HepG2 (cell line): ENCODE data around the gene PLD2. TPM values are rescaled to one million over a fixed set of nuclear protein-coding genes. Genes with fewer than 3 reads are reported as not detected.

Source experiments
- ATAC-seq: fragments of 200-7000 bp; cut with Tn5 transposase; 3 replicates; pipeline ENCODE4 v1.9.1; 2020; ENCODE audit warnings: mild to moderate bottlenecking, moderate library complexity
- Bru-seq: library from RNA; stranded (reverse); fragments of 400-500 nt; gene quantifications from one replicate; lab custom pipeline; 2021; lab: Mats Ljungman, UMichigan
- BruChase-seq, 2 experiments: library from RNA; stranded (reverse); fragments of 400-500 nt; gene quantifications; one replicate each; lab custom pipeline; 2021; lab: Mats Ljungman, UMichigan
- BruUV-seq: library from RNA; stranded (reverse); fragments of 400-500 nt; replicated peaks from 2 replicates; lab custom pipeline; 2021; lab: Mats Ljungman, UMichigan
- CTCF ChIA-PET: fragments of 300-600 bp; formaldehyde crosslinking; extraction: SDS; loops from one replicate; lab custom pipeline; 2021; ENCODE audit warnings: low total read pairs, inconsistent platforms, low intra/inter-chr PET ratio; lab: Yijun Ruan, JAX
- POLR2A ChIA-PET: fragments of 350-600 bp; sonication (Branson Sonifier 250); formaldehyde crosslinking; loops from one replicate; lab custom pipeline; 2020; ENCODE audit warnings: antibody characterized with exemption, inconsistent platforms; lab: Yijun Ruan, JAX
- DNase-seq: peaks from one replicate; pipeline ENCODE4 v3.0.0-alpha.2; 2015; ENCODE audit warnings: low spot score
- FAIRE-seq: peaks from 3 replicates; lab custom pipeline; 2011; peaks lifted over from hg19 to GRCh38; lab: Jason Lieb, UNC
- H2AFZ ChIP-seq: one replicate; pipeline ENCODE4 v1.6.1; 2011; ENCODE audit warnings: low read length, inconsistent platforms
- H3K27ac ChIP-seq: fragments of 300-600 bp; 3 replicates; pipeline ENCODE4 v1.8.0; 2011; ENCODE audit warnings: mixed run types, mild to moderate bottlenecking, mixed read lengths, low read length, inconsistent platforms; ENCODE audit not compliant: insufficient read depth; ENCODE audit errors: extremely low read length
- H3K27me3 ChIP-seq, 2 experiments: fragments of 200-600 bp in 1 of 2; 2 replicates in 1 of 2; 3 replicates in 1 of 2; pipeline versions ENCODE4 v1.6.0 to v1.8.0; 2011; ENCODE audit warnings: low read length in 2 of 2, mild to moderate bottlenecking in 2 of 2, moderate library complexity in 2 of 2, inconsistent platforms in 1 of 2; ENCODE audit not compliant: insufficient read depth in 2 of 2, control insufficient read depth in 1 of 2
- H3K36me3 ChIP-seq, 2 experiments: fragments of 200-600 bp in 1 of 2; replicated peaks in 1 of 2; 2 replicates in 1 of 2; 3 replicates in 1 of 2; pipeline versions ENCODE4 v1.5.1 to v1.8.0; 2011; ENCODE audit warnings: low read length in 2 of 2, inconsistent platforms in 1 of 2; ENCODE audit not compliant: insufficient read depth in 2 of 2, control insufficient read depth in 1 of 2
- H3K4me1 ChIP-seq: 2 replicates; pipeline ENCODE4 v1.5.1; 2012; ENCODE audit warnings: low read length, inconsistent platforms; ENCODE audit not compliant: insufficient read depth
- H3K4me2 ChIP-seq: 2 replicates; pipeline ENCODE4 v1.6.0; 2011; ENCODE audit warnings: low read depth, low read length, inconsistent platforms
- H3K4me3 ChIP-seq, 3 experiments: fragments of 200-600 bp in 1 of 3; sonication (generic), shearing (Covaris generic) in 1 of 3; replicated peaks in 1 of 3; 2 replicates each; pipeline ENCODE4 v1.5.1; 2011 to 2016; ENCODE audit warnings: low read length in 3 of 3, inconsistent platforms in 2 of 3, low read depth in 2 of 3, mild to moderate bottlenecking in 2 of 3, control low read depth in 1 of 3, mixed read lengths in 1 of 3; ENCODE audit not compliant: insufficient read depth in 1 of 3
- H3K79me2 ChIP-seq: one replicate; pipeline ENCODE4 v1.6.1; 2011; ENCODE audit warnings: low read length, inconsistent platforms; ENCODE audit not compliant: insufficient read depth
- H3K9ac ChIP-seq: 2 replicates; pipeline ENCODE4 v1.6.0; 2011; ENCODE audit warnings: mild to moderate bottlenecking, low read depth, low read length, inconsistent platforms; ENCODE audit not compliant: insufficient read depth
- H3K9me3 ChIP-seq: 2 replicates; pipeline ENCODE4 v1.5.1; 2012; ENCODE audit warnings: mild to moderate bottlenecking, low read length
- H4K20me1 ChIP-seq: 2 replicates; pipeline ENCODE4 v1.6.0; 2011; ENCODE audit warnings: inconsistent platforms, mild to moderate bottlenecking, low read length, moderate library complexity; ENCODE audit not compliant: insufficient read depth
- HES4 ChIP-seq: sonication (generic); formaldehyde crosslinking; IDR thresholded peaks from 2 replicates; pipeline ENCODE4 v1.9.0; 2021; ENCODE audit warnings: mild to moderate bottlenecking, missing genetic modification reagents, borderline replicate concordance
- HNRNPLL ChIP-seq: fragments of 200-400 bp; formaldehyde crosslinking; IDR thresholded peaks from 2 replicates; pipeline ENCODE4 v1.6.1; 2017; ENCODE audit warnings: mild to moderate bottlenecking, low read depth, low read length; ENCODE audit not compliant: poor library complexity, severe bottlenecking
- NCOA1 ChIP-seq: sonication (generic); formaldehyde crosslinking; IDR thresholded peaks from 2 replicates; pipeline ENCODE4 v1.9.0; 2021; ENCODE audit warnings: missing genetic modification reagents
- SRSF4 ChIP-seq: fragments of 200-400 bp; formaldehyde crosslinking; IDR thresholded peaks from one replicate; pipeline ENCODE4 v1.6.1; 2018; ENCODE audit warnings: mild to moderate bottlenecking, low read depth, low read length, moderate library complexity; ENCODE audit not compliant: poor library complexity, severe bottlenecking
- TOPORS ChIP-seq: sonication (generic); formaldehyde crosslinking; IDR thresholded peaks from 2 replicates; pipeline ENCODE4 v1.8.0; 2023; ENCODE audit warnings: mild to moderate bottlenecking, missing genetic modification reagents
- TSC22D2 ChIP-seq: sonication (generic); formaldehyde crosslinking; IDR thresholded peaks from 2 replicates; pipeline ENCODE4 v1.5.1; 2020; ENCODE audit warnings: missing genetic modification reagents, mild to moderate bottlenecking, borderline replicate concordance
- YEATS2 ChIP-seq: sonication (generic); formaldehyde crosslinking; IDR thresholded peaks from 2 replicates; pipeline ENCODE4 v1.4.0; 2020; ENCODE audit warnings: missing genetic modification reagents, borderline replicate concordance
- ZNF256 ChIP-seq: sonication (generic); formaldehyde crosslinking; conservative IDR thresholded peaks from 2 replicates; pipeline ENCODE4 v1.4.0; 2020; ENCODE audit warnings: missing genetic modification reagents
- ZNF614 ChIP-seq: IDR thresholded peaks from 2 replicates; pipeline ENCODE4 v1.6.1; 2018; ENCODE audit warnings: missing biosample characterization, missing genetic modification reagents, inconsistent platforms, borderline replicate concordance
- WGBS: methylation state at CpG from one replicate; pipeline ENCODE4 v1.1.6; 2017; ENCODE audit warnings: low lambda C conversion rate; 5-methylcytosine and 5-hydroxymethylcytosine counted together
- in situ Hi-C: cut with HindIII; loops from 2 replicates; pipeline ENCODE4 v1.10.0; 2017; ENCODE audit warnings: low pct_unique_long_range_greater_than_20kb; ENCODE audit not compliant: extremely low pct_ligation_motif_present
- intact Hi-C: fragments of 100-400 bp; cut with micrococcal nuclease; formaldehyde crosslinking; loops from one replicate; pipeline ENCODE4 v1.10.0; 2022; ENCODE audit not compliant: unreplicated experiment
- long read RNA-seq, 2 experiments: library from RNA in 1 of 2; library from polyadenylated mRNA in 1 of 2; stranded (forward) in 1 of 2; unstranded in 1 of 2; transcript quantifications; one replicate each; pipeline ENCODE4 v2.0.0, GENCODE V29; 2019 to 2022
- polyA minus RNA-seq, 3 experiments: library from RNA; depleted of rRNA, polyadenylated mRNA; stranded (reverse); fragments of >200 nt; gene quantifications; 2 replicates each; pipeline ENCODE4 v1.2.3, GENCODE V29; 2011; ENCODE audit warnings: low replicate concordance in 1 of 3
- polyA plus RNA-seq, 8 experiments: library from polyadenylated mRNA; depleted of rRNA in 3 of 8; stranded (reverse) in 7 of 8; unstranded in 1 of 8; fragments of >200 nt; fragmentation: Illumina TruSeq in 4 of 8; extraction: Trizol in 4 of 8; gene quantifications; 2 replicates each; pipeline versions ENCODE4 v1.2.1 to v1.2.3, GENCODE V29; 2011 to 2016; ENCODE audit warnings: low read depth in 4 of 8, missing spikeins in 1 of 8, mixed read lengths in 1 of 8; ENCODE audit not compliant: insufficient read depth in 1 of 8
- total RNA-seq, 5 experiments: library from RNA; depleted of rRNA; stranded (reverse); fragments of >200 nt; fragmentation: Illumina TruSeq; extraction: Trizol; gene quantifications; 2 replicates each; pipeline ENCODE4 v1.2.3, GENCODE V29; 2016; ENCODE audit warnings: low read depth in 1 of 5
- TF ChIP-seq, protein P1 (sequence below): sonication (generic); formaldehyde crosslinking; IDR thresholded peaks from 2 replicates; pipeline ENCODE4 v1.4.0; 2020; ENCODE audit warnings: missing genetic modification reagents

PLD2 gene, protein sequence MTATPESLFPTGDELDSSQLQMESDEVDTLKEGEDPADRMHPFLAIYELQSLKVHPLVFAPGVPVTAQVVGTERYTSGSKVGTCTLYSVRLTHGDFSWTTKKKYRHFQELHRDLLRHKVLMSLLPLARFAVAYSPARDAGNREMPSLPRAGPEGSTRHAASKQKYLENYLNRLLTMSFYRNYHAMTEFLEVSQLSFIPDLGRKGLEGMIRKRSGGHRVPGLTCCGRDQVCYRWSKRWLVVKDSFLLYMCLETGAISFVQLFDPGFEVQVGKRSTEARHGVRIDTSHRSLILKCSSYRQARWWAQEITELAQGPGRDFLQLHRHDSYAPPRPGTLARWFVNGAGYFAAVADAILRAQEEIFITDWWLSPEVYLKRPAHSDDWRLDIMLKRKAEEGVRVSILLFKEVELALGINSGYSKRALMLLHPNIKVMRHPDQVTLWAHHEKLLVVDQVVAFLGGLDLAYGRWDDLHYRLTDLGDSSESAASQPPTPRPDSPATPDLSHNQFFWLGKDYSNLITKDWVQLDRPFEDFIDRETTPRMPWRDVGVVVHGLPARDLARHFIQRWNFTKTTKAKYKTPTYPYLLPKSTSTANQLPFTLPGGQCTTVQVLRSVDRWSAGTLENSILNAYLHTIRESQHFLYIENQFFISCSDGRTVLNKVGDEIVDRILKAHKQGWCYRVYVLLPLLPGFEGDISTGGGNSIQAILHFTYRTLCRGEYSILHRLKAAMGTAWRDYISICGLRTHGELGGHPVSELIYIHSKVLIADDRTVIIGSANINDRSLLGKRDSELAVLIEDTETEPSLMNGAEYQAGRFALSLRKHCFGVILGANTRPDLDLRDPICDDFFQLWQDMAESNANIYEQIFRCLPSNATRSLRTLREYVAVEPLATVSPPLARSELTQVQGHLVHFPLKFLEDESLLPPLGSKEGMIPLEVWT
- total RNA-seq (2016; rRNA removed; fragmentation: Illumina TruSeq; extraction: Trizol) (7.8 and 13.4 TPM in 2 replicates), polyA plus RNA-seq (2011; rRNA removed) (29.7 and 45.8 TPM in 2 replicates), polyA minus RNA-seq (2011; rRNA and poly(A)+ RNA removed; ENCODE audit: low replicate concordance) (20.6 and 62.4 TPM in 2 replicates), Bru-seq, nascent RNA (percentile 54 among the genes with signal in this experiment), BruChase-seq, experiment 1, labeled RNA remaining after a 6-hour chase (percentile 69 among the genes with signal in this experiment), BruChase-seq, experiment 2, labeled RNA remaining after a 2-hour chase (percentile 68 among the genes with signal in this experiment)
- total RNA-seq (2016; cell fraction: cytosol; rRNA removed; fragmentation: Illumina TruSeq; extraction: Trizol; ENCODE audit: low read depth), result 1.5 and 3.3 TPM in 2 replicates
- total RNA-seq (2016; cell fraction: insoluble cytoplasmic fraction; rRNA removed; fragmentation: Illumina TruSeq; extraction: Trizol), result 6.9 and 12.9 TPM in 2 replicates
- 4.0 and 5.4 TPM in 2 replicates for total RNA-seq (2016; cell fraction: membrane; rRNA removed; fragmentation: Illumina TruSeq; extraction: Trizol)
- total RNA-seq (2016; cell fraction: nucleus; rRNA removed; fragmentation: Illumina TruSeq; extraction: Trizol), result 12.4 and 12.8 TPM in 2 replicates
- polyA plus RNA-seq (2011; cell fraction: cytosol; rRNA removed), result 16.4 and 17.6 TPM in 2 replicates
- 157 and 165 TPM in 2 replicates for polyA plus RNA-seq (2011; cell fraction: nucleus; rRNA removed)
- 22.6 and 24.2 TPM in 2 replicates for polyA plus RNA-seq (2012)
- polyA plus RNA-seq (2016; cell fraction: cytosol; fragmentation: Illumina TruSeq; extraction: Trizol; ENCODE audit: low read depth), result 1.2 and 1.5 TPM in 2 replicates
- polyA plus RNA-seq (2016; cell fraction: insoluble cytoplasmic fraction; fragmentation: Illumina TruSeq; extraction: Trizol; ENCODE audit: low read depth), result 7.8 and 12.9 TPM in 2 replicates
- polyA plus RNA-seq (2016; cell fraction: membrane; fragmentation: Illumina TruSeq; extraction: Trizol; ENCODE audit: low read depth), result 2.9 and 4.3 TPM in 2 replicates
- 38.3 and 45.9 TPM in 2 replicates for polyA plus RNA-seq (2016; cell fraction: nucleus; fragmentation: Illumina TruSeq; extraction: Trizol; ENCODE audit: insufficient read depth, low read depth)
- 14.3 and 14.5 TPM in 2 replicates for polyA minus RNA-seq (2011; cell fraction: cytosol; rRNA and poly(A)+ RNA removed)
- 23.3 and 33.3 TPM in 2 replicates for polyA minus RNA-seq (2011; cell fraction: nucleus; rRNA and poly(A)+ RNA removed)
- long read RNA-seq, experiment 1, partial matches to known transcripts, result 3 of 12 reads
- long read RNA-seq, experiment 1, other reads (novel, unspliced or antisense), result 5 of 12 reads
- long read RNA-seq, experiment 2, transcript PLD2-201 (25 exons, 3,503 nt), result major isoform, 7 of 19 reads
- long read RNA-seq, experiment 2, partial matches to known transcripts, result 5 of 19 reads
- long read RNA-seq, experiment 2, other reads (novel, unspliced or antisense), result 7 of 19 reads

DNA sequence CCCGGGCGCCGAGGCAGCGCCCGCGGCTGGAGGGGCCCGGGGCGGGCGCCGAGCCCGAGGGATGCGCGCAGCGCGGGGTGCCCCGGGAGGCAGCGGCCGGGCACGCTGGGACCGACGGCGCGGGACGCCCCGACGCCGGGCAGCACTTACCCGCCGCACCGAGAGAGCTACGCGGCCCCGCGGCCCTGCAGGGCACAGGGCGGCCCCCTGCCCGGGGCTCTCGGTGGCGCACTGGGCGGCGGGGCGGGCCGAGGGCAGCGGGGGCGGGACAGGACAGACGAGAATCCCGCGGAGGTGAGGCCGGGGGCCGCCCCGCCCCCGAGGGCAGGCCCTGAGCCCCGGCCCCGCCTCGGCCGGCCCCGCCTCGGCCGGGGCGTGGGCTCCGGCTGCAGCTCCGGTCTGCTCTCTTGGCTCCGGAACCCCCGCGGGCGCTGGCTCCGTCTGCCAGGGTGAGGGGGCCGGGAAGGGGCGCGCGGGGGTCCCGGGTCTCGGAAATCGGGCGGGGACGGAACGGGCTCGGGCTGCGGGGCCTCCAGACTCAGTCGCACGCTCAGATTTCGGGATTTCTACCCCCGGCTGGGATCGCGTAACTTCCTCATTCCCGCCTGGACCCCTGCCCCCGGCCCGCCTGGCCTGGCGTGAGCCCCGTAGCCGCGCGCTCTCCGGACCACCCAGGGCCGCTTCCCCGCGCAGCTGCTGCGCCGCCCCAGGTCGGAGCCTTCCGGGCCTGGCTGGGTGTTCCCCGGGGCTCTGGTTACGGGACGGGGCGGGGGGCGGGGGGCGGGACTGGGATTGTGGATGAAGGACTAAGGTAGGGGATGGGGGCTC lies at the start of gene PLD2:
Gene PLD2 (plus strand): TSS at position 376 of the 828 bp plus-strand sequence. CDS start 621 bp downstream, outside the sequence.
- peaks cover 3% of the 10 kb centered on the region for H3K79me2 ChIP-seq
- ChIA-PET POLR2A (interaction anchor here (0.6 to 2.5 kb wide), 18 partner anchors 11 to 103 kb away, joined by 3 to 26 read pairs (median 6); partner anchors contain the start of genes ARRB2, GLTPD2, PELP1 and PSMB6), CTCF (interaction anchor here (1.4 kb wide), 1 partner anchor 76 kb away, joined by 4 read pairs; the partner anchor contains the start of gene MED11)
- in situ Hi-C loops, result loop anchor here (5.0 kb wide), 1 partner anchor 75 kb away; no protein-coding TSS in a partner anchor
- H3K36me3 ChIP-seq, result peaks cover 4 to 6% of the 10 kb centered on the region in 2 experiments; a peak in 2 of 5 replicates
- H2AFZ ChIP-seq, result peak within 1 kb of the TSS; percentile 83
- H4K20me1 ChIP-seq, result no peaks in the 10 kb centered on the region
- intact Hi-C loops, result no loop called here
- H3K4me2 ChIP-seq, result peak within 1 kb of the TSS; percentile 88
- FAIRE-seq (no peak), ATAC-seq (peak; percentile 97), DNase-seq (peak; percentile 69)
- peak within 1 kb of the TSS; percentile 84 for H3K9ac ChIP-seq
- H3K27ac ChIP-seq, result peak within 1 kb of the TSS; percentile 49
- peaks cover 29% of the 10 kb centered on the region for H3K4me1 ChIP-seq
- H3K27me3 ChIP-seq, result no peaks in the 10 kb centered on the region
- no peaks in the 10 kb centered on the region for H3K9me3 ChIP-seq
- BruUV-seq, result no TSS peak
- WGBS, result 0% methylated on average over 1 of the region's 106 CpGs
- peak within 1 kb of the TSS; percentile 80 to 96 (median 92) for H3K4me3 ChIP-seq
- TF ChIP-seq ZNF256 (CRISPR knock-in tag) (no peak), TOPORS (CRISPR knock-in tag) (0 out of 2 replicates have a peak, but pooled peaks have one; percentile 42), NCOA1 (CRISPR knock-in tag) (no peak), HES4 (0 out of 2 replicates have a peak, but pooled peaks have one; percentile 35), SRSF4 (no peak), YEATS2 (CRISPR knock-in tag) (no peak), HNRNPLL (peak; percentile 26), TSC22D2 (CRISPR knock-in tag) (0 out of 2 replicates have a peak, but pooled peaks have one; percentile 72), ZNF614 (CRISPR knock-in tag) (no peak)
- TF ChIP-seq, protein P1, sequence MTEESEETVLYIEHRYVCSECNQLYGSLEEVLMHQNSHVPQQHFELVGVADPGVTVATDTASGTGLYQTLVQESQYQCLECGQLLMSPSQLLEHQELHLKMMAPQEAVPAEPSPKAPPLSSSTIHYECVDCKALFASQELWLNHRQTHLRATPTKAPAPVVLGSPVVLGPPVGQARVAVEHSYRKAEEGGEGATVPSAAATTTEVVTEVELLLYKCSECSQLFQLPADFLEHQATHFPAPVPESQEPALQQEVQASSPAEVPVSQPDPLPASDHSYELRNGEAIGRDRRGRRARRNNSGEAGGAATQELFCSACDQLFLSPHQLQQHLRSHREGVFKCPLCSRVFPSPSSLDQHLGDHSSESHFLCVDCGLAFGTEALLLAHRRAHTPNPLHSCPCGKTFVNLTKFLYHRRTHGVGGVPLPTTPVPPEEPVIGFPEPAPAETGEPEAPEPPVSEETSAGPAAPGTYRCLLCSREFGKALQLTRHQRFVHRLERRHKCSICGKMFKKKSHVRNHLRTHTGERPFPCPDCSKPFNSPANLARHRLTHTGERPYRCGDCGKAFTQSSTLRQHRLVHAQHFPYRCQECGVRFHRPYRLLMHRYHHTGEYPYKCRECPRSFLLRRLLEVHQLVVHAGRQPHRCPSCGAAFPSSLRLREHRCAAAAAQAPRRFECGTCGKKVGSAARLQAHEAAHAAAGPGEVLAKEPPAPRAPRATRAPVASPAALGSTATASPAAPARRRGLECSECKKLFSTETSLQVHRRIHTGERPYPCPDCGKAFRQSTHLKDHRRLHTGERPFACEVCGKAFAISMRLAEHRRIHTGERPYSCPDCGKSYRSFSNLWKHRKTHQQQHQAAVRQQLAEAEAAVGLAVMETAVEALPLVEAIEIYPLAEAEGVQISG, result no peak
